HEK293 (cell line): ENCODE data around the gene GCC2.

Experiments
- CTCF ChIA-PET: fragments of 350-600 bp; formaldehyde crosslinking; extraction: SDS; loops from one replicate; lab custom pipeline; 2021; ENCODE audit warnings: antibody characterized with exemption; lab: Yijun Ruan, JAX
- POLR2A ChIA-PET: fragments of 300-600 bp; formaldehyde crosslinking; extraction: SDS; loops from one replicate; lab custom pipeline; 2020; ENCODE audit warnings: antibody characterized with exemption, inconsistent platforms; lab: Yijun Ruan, JAX
- H3K27ac ChIP-seq: fragments of 200-500 bp; sonication (Bioruptor generic); 2 replicates; pipeline ENCODE4 v1.5.1; 2014; ENCODE audit warnings: low read depth, low read length, control low read depth, inconsistent platforms; ENCODE audit errors: extremely low read depth
- H3K36me3 ChIP-seq, 2 experiments: fragments of 200-500 bp in 1 of 2; sonication (Bioruptor generic) in 1 of 2; 1 replicate in 1 of 2; 2 replicates in 1 of 2; pipeline ENCODE4 v1.5.1; 2014 to 2017; ENCODE audit warnings: inconsistent platforms in 2 of 2, low read length in 2 of 2; ENCODE audit not compliant: control insufficient read depth in 2 of 2, insufficient read depth in 1 of 2
- H3K4me1 ChIP-seq: fragments of 200-500 bp; sonication (Bioruptor generic); 2 replicates; pipeline ENCODE4 v1.5.1; 2014; ENCODE audit warnings: mild to moderate bottlenecking, low read length, inconsistent platforms; ENCODE audit not compliant: control insufficient read depth, insufficient read depth
- H3K4me3 ChIP-seq: 2 replicates; pipeline ENCODE4 v1.5.1; 2011; ENCODE audit warnings: low read depth, mild to moderate bottlenecking, control low read depth, low read length, moderate library complexity
- H3K9me3 ChIP-seq: fragments of 200-500 bp; sonication (Bioruptor generic); 2 replicates; pipeline ENCODE4 v1.5.1; 2014; ENCODE audit warnings: low read depth, low read length, inconsistent platforms; ENCODE audit not compliant: control insufficient read depth, insufficient read depth
- IKZF3 ChIP-seq: fragments of 450-650 bp; IDR thresholded peaks from 2 replicates; pipeline ENCODE4 v1.5.0; 2018; ENCODE audit warnings: missing biosample characterization, mild to moderate bottlenecking, missing genetic modification characterization, moderate library complexity
- INSM2 ChIP-seq: fragments of 450-650 bp; formaldehyde crosslinking; IDR thresholded peaks from 2 replicates; pipeline ENCODE4 v1.5.1; 2016; ENCODE audit warnings: missing biosample characterization, missing genetic modification characterization
- KLF7 ChIP-seq: fragments of 450-650 bp; formaldehyde crosslinking; IDR thresholded peaks from 2 replicates; pipeline ENCODE4 v1.5.1; 2016; ENCODE audit warnings: missing biosample characterization, missing genetic modification characterization, borderline replicate concordance
- OVOL3 ChIP-seq: fragments of 450-650 bp; formaldehyde crosslinking; IDR thresholded peaks from 2 replicates; pipeline ENCODE4 v1.5.1; 2016; ENCODE audit warnings: missing biosample characterization, missing genetic modification characterization
- PRDM4 ChIP-seq: fragments of 450-650 bp; formaldehyde crosslinking; IDR thresholded peaks from 2 replicates; pipeline ENCODE4 v1.5.1; 2017; ENCODE audit warnings: missing biosample characterization, missing genetic modification characterization
- ZBTB1 ChIP-seq: fragments of 450-650 bp; formaldehyde crosslinking; IDR thresholded peaks from 2 replicates; pipeline ENCODE4 v1.5.1; 2016; ENCODE audit warnings: missing biosample characterization, missing genetic modification characterization
- ZBTB10 ChIP-seq: fragments of 450-650 bp; formaldehyde crosslinking; IDR thresholded peaks from 2 replicates; pipeline ENCODE4 v1.5.1; 2016; ENCODE audit warnings: missing biosample characterization, missing genetic modification characterization
- ZBTB17 ChIP-seq: fragments of 450-650 bp; formaldehyde crosslinking; IDR thresholded peaks from 2 replicates; pipeline ENCODE4 v1.5.1; 2016; ENCODE audit warnings: missing biosample characterization, missing genetic modification characterization
- ZBTB26 ChIP-seq: fragments of 450-650 bp; formaldehyde crosslinking; optimal IDR thresholded peaks from 2 replicates; pipeline ENCODE3; 2016; ENCODE audit warnings: missing biosample characterization, mild to moderate bottlenecking, missing genetic modification characterization
- ZBTB44 ChIP-seq: fragments of 450-650 bp; IDR thresholded peaks from 2 replicates; pipeline ENCODE4 v1.5.1; 2018; ENCODE audit warnings: missing biosample characterization, mild to moderate bottlenecking, missing genetic modification characterization
- ZFP37 ChIP-seq: fragments of 450-650 bp; formaldehyde crosslinking; IDR thresholded peaks from 2 replicates; pipeline ENCODE4 v1.5.1; 2016; ENCODE audit warnings: missing biosample characterization, missing genetic modification characterization
- ZFP69B ChIP-seq: fragments of 450-650 bp; formaldehyde crosslinking; IDR thresholded peaks from 2 replicates; pipeline ENCODE4 v1.5.1; 2016; ENCODE audit warnings: missing biosample characterization, missing genetic modification characterization
- ZNF121 ChIP-seq: fragments of 450-650 bp; formaldehyde crosslinking; IDR thresholded peaks from 2 replicates; pipeline ENCODE4 v1.5.1; 2016; ENCODE audit warnings: missing biosample characterization, missing genetic modification characterization
- ZNF138 ChIP-seq: fragments of 450-650 bp; formaldehyde crosslinking; IDR thresholded peaks from 2 replicates; pipeline ENCODE4 v1.5.1; 2016; ENCODE audit warnings: missing biosample characterization, missing genetic modification characterization, borderline replicate concordance
- ZNF26 ChIP-seq: fragments of 450-650 bp; formaldehyde crosslinking; IDR thresholded peaks from 2 replicates; pipeline ENCODE4 v1.5.1; 2016; ENCODE audit warnings: missing biosample characterization, missing genetic modification characterization
- ZNF423 ChIP-seq: fragments of 450-650 bp; formaldehyde crosslinking; IDR thresholded peaks from 2 replicates; pipeline ENCODE4 v1.5.1; 2016; ENCODE audit warnings: missing biosample characterization, missing genetic modification characterization
- ZNF501 ChIP-seq: fragments of 450-650 bp; formaldehyde crosslinking; IDR thresholded peaks from 2 replicates; pipeline ENCODE4 v1.5.1; 2016; ENCODE audit warnings: missing biosample characterization, missing genetic modification characterization
- ZNF645 ChIP-seq: fragments of 450-650 bp; formaldehyde crosslinking; IDR thresholded peaks from 2 replicates; pipeline ENCODE4; 2016; ENCODE audit warnings: missing biosample characterization, missing genetic modification characterization
- ZNF677 ChIP-seq: fragments of 450-650 bp; IDR thresholded peaks from 2 replicates; pipeline ENCODE4 v1.5.0; 2018; ENCODE audit warnings: missing biosample characterization, mild to moderate bottlenecking, missing genetic modification characterization, moderate library complexity
- ZXDB ChIP-seq: fragments of 450-650 bp; formaldehyde crosslinking; IDR thresholded peaks from 2 replicates; pipeline ENCODE4 v1.5.1; 2016; ENCODE audit warnings: missing biosample characterization, missing genetic modification characterization

Gene GCC2

GRCh38 chr2:108449410-108450130 lies 564 bp downstream of the GCC2 start:
- H3K36me3 ChIP-seq = peaks cover 24 to 37% of the 10 kb centered on the region in 2 experiments
- H3K27ac ChIP-seq = peak overlapping the region; percentile 57
- no peaks in the 10 kb centered on the region for H3K9me3 ChIP-seq
- POLR2A ChIA-PET = interaction anchor here (0.9 to 1.5 kb wide), 5 partner anchors 12 to 145 kb away, joined by 3 to 7 read pairs (median 4); partner anchors contain the start of gene LIMS1
- peaks cover 4% of the 10 kb centered on the region; the same call in 1 of the 2 replicates for H3K4me1 ChIP-seq
- CTCF ChIA-PET = interaction anchor here (0.6 kb wide), 1 partner anchor 48 kb away, joined by 5 read pairs; no protein-coding TSS in a partner anchor
- peak overlapping the region; percentile 82 for H3K4me3 ChIP-seq
- TF ChIP-seq ZNF121 (tag by site-specific recombination) (no peak), ZFP69B (tag by site-specific recombination) (no peak), ZNF677 (tag by site-specific recombination) (no peak), ZNF423 (no peak), ZXDB (tag by site-specific recombination) (0 out of 2 replicates have a peak, but pooled peaks have one; percentile 17), ZBTB26 (tag by site-specific recombination) (peak; percentile 8), ZNF26 (tag by site-specific recombination) (no peak), ZNF645 (tag by site-specific recombination) (no peak), ZBTB17 (tag by site-specific recombination) (0 out of 2 replicates have a peak, but pooled peaks have one; percentile 29), INSM2 (no peak), KLF7 (no peak), ZBTB44 (tag by site-specific recombination) (peak; percentile 60; the same call in 1 of the 2 replicates), OVOL3 (tag by site-specific recombination) (0 out of 2 replicates have a peak, but pooled peaks have one; percentile 36), ZBTB1 (tag by site-specific recombination) (no peak), PRDM4 (tag by site-specific recombination) (peak; percentile 62), IKZF3 (tag by site-specific recombination) (0 out of 2 replicates have a peak, but pooled peaks have one; percentile 15), ZBTB10 (no peak), ZNF501 (tag by site-specific recombination) (0 out of 2 replicates have a peak, but pooled peaks have one; percentile 3), ZFP37 (tag by site-specific recombination) (no peak), ZNF138 (tag by site-specific recombination) (no peak)
